ENCODE results near the gene OAS2. TPM values are rescaled to one million over a fixed set of nuclear protein-coding genes. Genes with fewer than 3 reads are reported as not detected.
A peak's percentile ranks its signal among the peaks of the same experiment; 100 is the strongest.

The OAS2 gene
- polyA plus RNA-seq, 2 of the 4 experiments (the other 2 are of a cell fraction), result 0.05 to 0.19 TPM

DNA sequence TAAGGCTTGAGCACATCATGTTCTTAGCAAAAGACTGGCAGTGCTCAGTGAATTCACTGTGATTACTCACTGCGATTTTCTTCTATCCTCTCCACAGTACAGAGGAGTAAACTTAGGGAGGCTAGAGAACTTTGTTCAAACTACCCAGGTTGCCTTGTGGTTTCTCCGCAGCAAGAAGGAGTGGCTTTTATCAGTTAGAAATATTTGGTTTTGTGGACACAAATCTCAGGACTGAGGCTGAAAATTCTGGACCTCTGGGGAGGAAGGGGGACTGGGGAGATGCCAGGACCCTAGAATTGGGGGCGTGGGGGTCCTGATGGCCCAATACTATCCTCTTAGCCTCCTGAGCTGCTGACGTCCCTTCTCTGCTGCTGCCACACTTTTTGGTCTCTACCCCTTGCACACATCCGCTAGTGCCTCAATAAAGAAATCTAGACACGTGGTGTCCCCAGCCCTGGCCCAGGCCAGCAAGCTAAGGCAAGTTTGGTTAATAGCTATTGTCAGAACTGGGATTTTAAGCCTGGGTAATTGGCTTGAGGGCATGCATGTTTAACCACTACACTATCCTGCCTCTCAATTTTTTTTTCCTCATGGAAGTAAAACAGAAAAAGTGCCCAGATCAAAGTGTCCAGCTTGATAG is 842 bp downstream of the OAS2 start (continued):
- TF ChIP-seq, protein P1, sequence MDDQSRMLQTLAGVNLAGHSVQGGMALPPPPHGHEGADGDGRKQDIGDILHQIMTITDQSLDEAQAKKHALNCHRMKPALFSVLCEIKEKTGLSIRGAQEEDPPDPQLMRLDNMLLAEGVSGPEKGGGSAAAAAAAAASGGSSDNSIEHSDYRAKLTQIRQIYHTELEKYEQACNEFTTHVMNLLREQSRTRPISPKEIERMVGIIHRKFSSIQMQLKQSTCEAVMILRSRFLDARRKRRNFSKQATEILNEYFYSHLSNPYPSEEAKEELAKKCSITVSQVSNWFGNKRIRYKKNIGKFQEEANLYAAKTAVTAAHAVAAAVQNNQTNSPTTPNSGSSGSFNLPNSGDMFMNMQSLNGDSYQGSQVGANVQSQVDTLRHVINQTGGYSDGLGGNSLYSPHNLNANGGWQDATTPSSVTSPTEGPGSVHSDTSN (IDR thresholded peaks at IDR 0.05), result no peak
- TF ChIP-seq ELK1 (IDR thresholded peaks at IDR 0.05; ENCODE audit: low read depth, low read length) (no peak), MYC (IDR thresholded peaks at IDR 0.05; ENCODE audit: borderline replicate concordance, low read length) (no peak), ESRRA (IDR thresholded peaks at IDR 0.05; ENCODE audit: borderline replicate concordance, low read length) (no peak), POLR2AphosphoS2 (conservative IDR thresholded peaks at IDR 0.05; ENCODE audit: low read length) (no peak), EHF (CRISPR knock-in tag; IDR thresholded peaks at IDR 0.05) (no peak)

DNA sequence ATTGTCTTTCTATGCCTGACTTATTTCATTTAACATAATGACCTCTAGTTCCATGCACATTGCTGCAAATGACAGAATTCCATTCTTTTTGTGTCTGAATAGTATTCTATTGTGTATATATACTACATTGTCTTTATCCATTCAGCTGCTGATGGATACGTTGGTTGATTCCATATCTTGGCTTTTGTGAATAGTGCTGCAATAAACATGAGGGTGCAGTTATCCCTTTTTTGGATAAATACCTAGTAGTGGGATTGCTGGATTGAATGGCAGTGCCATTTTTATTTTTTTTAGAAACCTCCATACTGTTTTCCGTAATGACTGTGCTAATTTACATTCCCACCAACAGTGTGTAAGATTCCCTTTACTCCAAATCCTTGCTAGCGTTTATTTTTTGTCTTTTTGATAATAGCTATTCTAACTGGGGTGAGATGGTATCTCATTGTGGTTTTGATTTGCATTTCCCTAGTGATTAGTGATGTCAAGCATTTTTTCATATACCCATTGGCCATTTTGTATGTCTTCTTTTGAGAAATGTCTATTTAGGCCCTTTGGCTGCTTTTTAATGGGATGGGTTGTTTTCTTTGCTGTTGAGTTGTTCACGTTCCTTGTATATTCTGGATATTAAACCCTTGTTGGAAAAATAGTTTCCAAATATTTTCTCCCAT is 2.3 kb downstream of the OAS2 start:
- FAIRE-seq (no peak), DNase-seq (ENCODE audit: low read depth in 1 of 2, low spot score in 1 of 2) (no peak), ATAC-seq (no peak)
- H3K4me1 ChIP-seq, result no peaks in the 10 kb centered on the region
- no peak for TF ChIP-seq HOXB13 (CRISPR knock-in tag; IDR thresholded peaks at IDR 0.05; ENCODE audit: low read depth)
- peak; percentile 73 for TF ChIP-seq RFX5 (IDR thresholded peaks at IDR 0.05)
- no peak overlapping the region for H3K4me2 ChIP-seq
- 59% methylated on average over 4 of the region's 4 CpGs for WGBS (ENCODE audit: missing lambda C conversion rate)
- H3K27ac ChIP-seq, result no peak overlapping the region
- CTCF ChIA-PET, result interaction anchor here (0.7 to 1.4 kb wide), 3 partner anchors 12 to 231 kb away, joined by 3 read pairs; no protein-coding TSS in a partner anchor
- POLR2A ChIA-PET, result no interaction called here
- H3K9me3 ChIP-seq, result peaks cover 17% of the 10 kb centered on the region
- no peak overlapping the region for H3K4me3 ChIP-seq

DNA sequence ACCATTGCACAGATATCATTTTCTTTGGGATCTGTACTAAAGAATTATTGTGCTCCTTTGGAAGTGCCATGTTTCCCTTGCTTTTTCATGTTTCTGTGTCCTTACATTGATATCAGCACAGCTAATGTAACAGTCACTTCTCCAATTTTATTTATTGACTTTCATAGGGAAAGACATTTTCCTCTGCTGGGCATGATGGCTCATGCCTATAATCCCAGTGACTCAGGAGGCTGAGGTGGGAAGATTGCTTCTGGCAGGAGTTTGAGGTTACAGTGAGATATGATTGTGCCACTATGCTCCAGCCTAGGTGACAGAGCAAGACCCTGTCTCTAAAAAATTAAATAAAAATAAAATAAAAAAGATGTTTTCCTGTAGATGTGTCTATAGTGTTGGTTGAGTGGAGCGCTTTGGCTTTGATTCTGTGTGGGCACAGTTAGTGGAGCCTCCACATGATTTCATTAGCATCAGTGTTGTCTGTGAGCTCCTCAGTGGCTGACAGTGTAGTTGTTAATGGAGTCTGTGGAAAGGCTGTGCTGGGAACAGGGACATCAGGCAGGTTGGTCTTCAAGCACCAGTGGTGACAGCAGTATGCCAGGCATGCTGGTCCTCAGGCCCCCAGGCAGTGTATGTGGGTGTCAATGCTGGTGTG is 7.4 kb downstream of the OAS2 start:
- WGBS (ENCODE audit: missing lambda C conversion rate), result 93% methylated on average over 1 of the region's 1 CpG
- Histone ChIP-seq H3K4me2 (no peak overlapping the region), H3K4me1 (no peaks in the 10 kb centered on the region), H3K9me3 (peaks cover 18% of the 10 kb centered on the region), H3K4me3 (no peak overlapping the region), H3K27ac (no peak overlapping the region)
- ATAC-seq, result no peak
- no peak for DNase-seq (ENCODE audit: low read depth in 1 of 2, low spot score in 1 of 2)
- TF ChIP-seq, protein P2, sequence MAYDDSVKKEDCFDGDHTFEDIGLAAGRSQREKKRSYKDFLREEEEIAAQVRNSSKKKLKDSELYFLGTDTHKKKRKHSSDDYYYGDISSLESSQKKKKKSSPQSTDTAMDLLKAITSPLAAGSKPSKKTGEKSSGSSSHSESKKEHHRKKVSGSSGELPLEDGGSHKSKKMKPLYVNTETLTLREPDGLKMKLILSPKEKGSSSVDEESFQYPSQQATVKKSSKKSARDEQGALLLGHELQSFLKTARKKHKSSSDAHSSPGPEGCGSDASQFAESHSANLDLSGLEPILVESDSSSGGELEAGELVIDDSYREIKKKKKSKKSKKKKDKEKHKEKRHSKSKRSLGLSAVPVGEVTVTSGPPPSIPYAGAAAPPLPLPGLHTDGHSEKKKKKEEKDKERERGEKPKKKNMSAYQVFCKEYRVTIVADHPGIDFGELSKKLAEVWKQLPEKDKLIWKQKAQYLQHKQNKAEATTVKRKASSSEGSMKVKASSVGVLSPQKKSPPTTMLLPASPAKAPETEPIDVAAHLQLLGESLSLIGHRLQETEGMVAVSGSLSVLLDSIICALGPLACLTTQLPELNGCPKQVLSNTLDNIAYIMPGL (CRISPR knock-in tag; IDR thresholded peaks at IDR 0.05; ENCODE audit: borderline replicate concordance), result no peak
- TF ChIP-seq RARB (CRISPR knock-in tag; IDR thresholded peaks at IDR 0.05) (no peak), HOXB5 (CRISPR knock-in tag; IDR thresholded peaks at IDR 0.05) (no peak), RNF2 (IDR thresholded peaks at IDR 0.05; ENCODE audit: borderline replicate concordance, low read depth) (no peak), ZFP36 (IDR thresholded peaks at IDR 0.05; ENCODE audit: borderline replicate concordance, partially characterized antibody) (no peak), ATOH8 (CRISPR knock-in tag; IDR thresholded peaks at IDR 0.05; ENCODE audit: low read depth) (no peak), SREBF2 (IDR thresholded peaks at IDR 0.05) (no peak), NR3C1 (IDR thresholded peaks at IDR 0.05) (no peak), MYC (IDR thresholded peaks at IDR 0.05; ENCODE audit: borderline replicate concordance, low read length) (no peak), EHMT2 (IDR thresholded peaks at IDR 0.05; ENCODE audit: low read depth) (no peak), ZC3H11A (IDR thresholded peaks at IDR 0.05) (no peak), SMC3 (IDR thresholded peaks at IDR 0.05) (no peak), HES2 (IDR thresholded peaks at IDR 0.05) (no peak), NPAS2 (CRISPR knock-in tag; IDR thresholded peaks at IDR 0.05; ENCODE audit: borderline replicate concordance) (no peak)
- TF ChIP-seq, protein P3, sequence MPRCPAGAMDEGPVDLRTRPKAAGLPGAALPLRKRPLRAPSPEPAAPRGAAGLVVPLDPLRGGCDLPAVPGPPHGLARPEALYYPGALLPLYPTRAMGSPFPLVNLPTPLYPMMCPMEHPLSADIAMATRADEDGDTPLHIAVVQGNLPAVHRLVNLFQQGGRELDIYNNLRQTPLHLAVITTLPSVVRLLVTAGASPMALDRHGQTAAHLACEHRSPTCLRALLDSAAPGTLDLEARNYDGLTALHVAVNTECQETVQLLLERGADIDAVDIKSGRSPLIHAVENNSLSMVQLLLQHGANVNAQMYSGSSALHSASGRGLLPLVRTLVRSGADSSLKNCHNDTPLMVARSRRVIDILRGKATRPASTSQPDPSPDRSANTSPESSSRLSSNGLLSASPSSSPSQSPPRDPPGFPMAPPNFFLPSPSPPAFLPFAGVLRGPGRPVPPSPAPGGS (IDR thresholded peaks at IDR 0.05), result no peak
- TF ChIP-seq, protein P1 (IDR thresholded peaks at IDR 0.05), result no peak
- ChIA-PET CTCF (no interaction called here), POLR2A (no interaction called here)
- FAIRE-seq, result no peak

Measured in A549 (cell line).